Osteocyte (in vitro differentiated cells): ENCODE data around the gene FOXK1. TPM values are rescaled to one million over a fixed set of nuclear protein-coding genes. Genes with fewer than 3 reads are reported as not detected.
A peak's percentile ranks its signal among the peaks of the same experiment; 100 is the strongest.

Source experiments
- DNase-seq: peaks from one replicate; pipeline ENCODE4 v3.0.0; 2021; ENCODE audit warnings: mixed read lengths; ENCODE audit not compliant: unreplicated experiment; ENCODE audit errors: extremely low spot score
- H3K27ac Mint-ChIP-seq: one replicate; pipeline ENCODE4 v1.8.0; 2021; ENCODE audit warnings: mild to moderate bottlenecking, mixed read lengths; ENCODE audit not compliant: unreplicated experiment
- H3K27me3 Mint-ChIP-seq: one replicate; pipeline ENCODE4 v1.8.0; 2021; ENCODE audit warnings: mixed read lengths; ENCODE audit not compliant: unreplicated experiment
- H3K36me3 Mint-ChIP-seq: one replicate; pipeline ENCODE4 v1.8.0; 2021; ENCODE audit warnings: mixed read lengths; ENCODE audit not compliant: unreplicated experiment
- H3K4me1 Mint-ChIP-seq: one replicate; pipeline ENCODE4 v1.8.0; 2021; ENCODE audit warnings: mixed read lengths; ENCODE audit not compliant: unreplicated experiment
- H3K4me3 Mint-ChIP-seq: one replicate; pipeline ENCODE4 v1.8.0; 2021; ENCODE audit warnings: mild to moderate bottlenecking, moderate library complexity, mixed read lengths; ENCODE audit not compliant: unreplicated experiment
- H3K9me3 Mint-ChIP-seq: one replicate; pipeline ENCODE4 v1.8.0; 2021; ENCODE audit warnings: mixed read lengths; ENCODE audit not compliant: unreplicated experiment
- total RNA-seq: library from RNA; stranded (reverse); gene quantifications from 2 replicates; pipeline ENCODE4 v1.2.1, GENCODE V29; 2021
- TF ChIP-seq, protein P1 (sequence below): fragments of 200-600 bp; sonication (generic); IDR thresholded peaks from 2 replicates; pipeline ENCODE4 v1.5.0; 2021; ENCODE audit warnings: antibody characterized with exemption, mild to moderate bottlenecking, moderate library complexity

The FOXK1 gene
- total RNA-seq, 1 donor from 2014 or later, result 56.2 TPM

DNA sequence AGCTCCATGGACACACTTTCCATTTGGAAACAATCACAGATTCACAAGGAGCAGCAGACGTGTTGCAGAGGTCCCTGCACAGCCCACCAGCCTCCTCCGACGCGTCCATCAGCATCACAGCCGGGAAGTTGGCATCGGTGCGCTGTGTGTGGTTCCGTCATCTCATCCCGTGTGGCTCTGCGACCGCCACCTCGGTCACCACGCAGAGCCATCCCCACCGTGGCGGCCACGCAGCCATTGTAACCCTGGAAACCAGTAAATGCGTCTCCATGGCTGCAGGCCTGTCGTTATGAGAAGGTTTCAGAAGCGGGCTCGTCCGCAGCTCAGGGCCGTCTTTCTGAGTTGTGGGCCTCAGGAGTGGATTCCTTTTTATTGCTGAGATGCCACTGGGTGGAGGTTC, 36.0 kb downstream of the FOXK1 start:
- TF ChIP-seq, protein P1, sequence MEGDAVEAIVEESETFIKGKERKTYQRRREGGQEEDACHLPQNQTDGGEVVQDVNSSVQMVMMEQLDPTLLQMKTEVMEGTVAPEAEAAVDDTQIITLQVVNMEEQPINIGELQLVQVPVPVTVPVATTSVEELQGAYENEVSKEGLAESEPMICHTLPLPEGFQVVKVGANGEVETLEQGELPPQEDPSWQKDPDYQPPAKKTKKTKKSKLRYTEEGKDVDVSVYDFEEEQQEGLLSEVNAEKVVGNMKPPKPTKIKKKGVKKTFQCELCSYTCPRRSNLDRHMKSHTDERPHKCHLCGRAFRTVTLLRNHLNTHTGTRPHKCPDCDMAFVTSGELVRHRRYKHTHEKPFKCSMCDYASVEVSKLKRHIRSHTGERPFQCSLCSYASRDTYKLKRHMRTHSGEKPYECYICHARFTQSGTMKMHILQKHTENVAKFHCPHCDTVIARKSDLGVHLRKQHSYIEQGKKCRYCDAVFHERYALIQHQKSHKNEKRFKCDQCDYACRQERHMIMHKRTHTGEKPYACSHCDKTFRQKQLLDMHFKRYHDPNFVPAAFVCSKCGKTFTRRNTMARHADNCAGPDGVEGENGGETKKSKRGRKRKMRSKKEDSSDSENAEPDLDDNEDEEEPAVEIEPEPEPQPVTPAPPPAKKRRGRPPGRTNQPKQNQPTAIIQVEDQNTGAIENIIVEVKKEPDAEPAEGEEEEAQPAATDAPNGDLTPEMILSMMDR, result no peak
- peaks cover 7% of the 10 kb centered on the region for H3K36me3 Mint-ChIP-seq
- H3K4me3 Mint-ChIP-seq, result no peak overlapping the region
- no peak overlapping the region for H3K27ac Mint-ChIP-seq
- peaks cover 29% of the 10 kb centered on the region for H3K4me1 Mint-ChIP-seq
- H3K9me3 Mint-ChIP-seq, result no peaks in the 10 kb centered on the region
- H3K27me3 Mint-ChIP-seq, result no peaks in the 10 kb centered on the region
- DNase-seq, result no peak

DNA sequence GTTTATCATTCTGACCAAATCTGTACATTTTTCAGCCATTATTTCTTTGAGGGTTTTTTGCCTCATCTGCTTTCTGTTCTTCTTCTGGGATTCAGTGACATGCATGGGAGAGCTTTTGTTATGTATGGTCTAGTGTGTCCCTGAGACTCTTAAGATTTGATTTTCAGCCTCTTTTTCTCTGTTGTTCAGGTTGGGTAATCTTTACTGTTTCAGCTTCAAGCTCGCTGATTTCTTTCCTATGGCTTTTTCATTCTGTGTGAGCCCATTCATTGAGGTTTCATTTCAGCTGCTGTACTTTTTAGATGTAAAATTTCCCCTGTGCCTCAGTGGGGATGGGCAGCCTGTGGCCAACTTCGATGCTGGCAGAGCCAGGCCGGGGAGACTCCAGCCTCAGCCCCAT, 38.1 kb downstream of the FOXK1 start:
- Mint-ChIP-seq H3K36me3 (peaks cover 13% of the 10 kb centered on the region), H3K4me3 (no peak overlapping the region), H3K27ac (peak overlapping the region; percentile 40), H3K4me1 (peaks cover 36% of the 10 kb centered on the region), H3K27me3 (no peaks in the 10 kb centered on the region), H3K9me3 (no peaks in the 10 kb centered on the region)
- DNase-seq, result no peak
- TF ChIP-seq, protein P1, result no peak

DNA sequence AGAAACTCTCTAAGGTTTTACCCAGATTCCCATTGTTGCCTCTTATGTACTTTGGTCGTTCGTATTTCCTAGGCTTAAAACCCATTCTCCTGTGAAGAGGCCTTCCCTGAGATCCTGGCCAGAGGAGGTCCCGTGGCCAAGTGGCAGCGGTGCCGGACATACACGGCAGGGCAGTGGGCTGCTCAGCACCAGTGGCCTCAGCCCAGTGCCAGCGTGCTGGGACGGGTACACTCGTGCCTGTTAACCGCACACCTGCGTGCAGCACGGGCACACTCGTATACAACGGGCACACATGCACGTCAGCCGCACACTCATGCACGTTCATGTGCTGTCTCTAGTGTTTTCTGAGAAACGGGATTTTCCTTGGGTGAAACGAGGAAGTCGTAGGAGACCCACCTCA, 40.2 kb downstream of the FOXK1 start:
- peaks cover 43% of the 10 kb centered on the region for H3K4me1 Mint-ChIP-seq
- no peaks in the 10 kb centered on the region for H3K9me3 Mint-ChIP-seq
- no peaks in the 10 kb centered on the region for H3K27me3 Mint-ChIP-seq
- peaks cover 13% of the 10 kb centered on the region for H3K36me3 Mint-ChIP-seq
- H3K4me3 Mint-ChIP-seq, result no peak overlapping the region
- no peak for DNase-seq
- TF ChIP-seq, protein P1, result no peak
- H3K27ac Mint-ChIP-seq, result no peak overlapping the region

DNA sequence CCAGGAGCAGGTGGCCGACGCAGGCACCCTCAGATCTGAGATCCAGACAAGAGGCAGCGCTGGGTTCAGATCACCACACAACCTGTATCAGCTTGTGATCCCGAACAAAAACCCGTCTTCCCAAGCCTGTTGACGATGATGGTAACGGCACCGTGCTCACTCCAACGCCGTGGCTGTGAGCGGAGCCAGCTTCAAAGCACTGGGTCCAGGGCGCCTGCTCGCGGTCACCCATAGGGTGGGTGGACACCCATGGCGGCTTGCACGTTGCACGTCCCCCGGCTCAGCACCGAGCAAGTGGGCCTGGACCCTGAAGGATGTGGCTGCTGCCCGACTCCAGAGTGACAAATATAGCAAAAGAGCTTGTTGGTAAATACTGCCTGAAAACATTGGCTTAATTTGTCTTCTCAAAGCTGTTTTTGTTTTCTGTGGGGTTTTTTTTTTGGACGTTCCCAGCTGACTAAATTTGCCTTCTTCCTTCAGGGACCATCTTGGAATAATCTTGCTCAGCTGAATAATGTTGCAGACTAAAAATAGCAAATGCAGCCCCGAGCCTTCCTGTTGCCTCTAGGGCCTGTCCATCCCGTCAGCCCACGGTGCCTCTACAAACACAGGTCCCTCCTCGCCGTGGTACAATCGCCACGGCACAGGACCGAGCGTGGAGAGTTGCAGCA, 41.0 kb downstream of the FOXK1 start:
- H3K27ac Mint-ChIP-seq, result peak overlapping the region; percentile 99
- H3K4me1 Mint-ChIP-seq, result peaks cover 46% of the 10 kb centered on the region

DNA sequence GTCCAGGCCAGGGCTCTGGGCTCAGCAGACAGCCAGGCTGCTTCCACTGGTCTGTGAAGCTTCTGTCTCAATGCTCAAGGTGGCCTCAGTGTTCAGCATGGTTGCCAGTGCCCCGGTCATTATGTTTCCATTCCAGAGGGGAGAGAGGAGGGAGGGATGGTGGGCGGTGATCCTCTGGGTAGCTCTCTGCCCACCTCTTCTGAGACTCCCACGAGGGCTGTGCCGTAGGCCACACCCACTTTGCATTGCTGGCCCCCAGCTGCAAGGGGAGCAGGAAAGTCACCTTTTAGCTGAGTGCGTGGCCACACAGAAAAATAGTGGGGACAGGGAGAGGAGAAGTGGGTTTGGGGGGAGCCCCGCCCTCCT, 42.5 kb downstream of the FOXK1 start:
- no peak for DNase-seq
- peak overlapping the region; percentile 99 for H3K27ac Mint-ChIP-seq
- peaks cover 18% of the 10 kb centered on the region for H3K36me3 Mint-ChIP-seq
- H3K4me1 Mint-ChIP-seq, result peaks cover 54% of the 10 kb centered on the region
- no peaks in the 10 kb centered on the region for H3K9me3 Mint-ChIP-seq
- TF ChIP-seq, protein P1, result no peak
- peak overlapping the region; percentile 86 for H3K4me3 Mint-ChIP-seq
- H3K27me3 Mint-ChIP-seq, result no peaks in the 10 kb centered on the region

More for the DNA sequence above, 41.0 kb downstream of the FOXK1 start:
- DNase-seq, result no peak
- Mint-ChIP-seq H3K4me3 (no peak overlapping the region), H3K36me3 (peaks cover 13% of the 10 kb centered on the region), H3K9me3 (no peaks in the 10 kb centered on the region), H3K27me3 (no peaks in the 10 kb centered on the region)
- TF ChIP-seq, protein P1, result no peak
